ENCODE measurements around the gene ATF4.
"Not testable (repeated sequence)": the region's sequence is repeated elsewhere in the genome, so short reads cannot be mapped to it uniquely, and the experiment has no call there.

ATF4 gene

DNA sequence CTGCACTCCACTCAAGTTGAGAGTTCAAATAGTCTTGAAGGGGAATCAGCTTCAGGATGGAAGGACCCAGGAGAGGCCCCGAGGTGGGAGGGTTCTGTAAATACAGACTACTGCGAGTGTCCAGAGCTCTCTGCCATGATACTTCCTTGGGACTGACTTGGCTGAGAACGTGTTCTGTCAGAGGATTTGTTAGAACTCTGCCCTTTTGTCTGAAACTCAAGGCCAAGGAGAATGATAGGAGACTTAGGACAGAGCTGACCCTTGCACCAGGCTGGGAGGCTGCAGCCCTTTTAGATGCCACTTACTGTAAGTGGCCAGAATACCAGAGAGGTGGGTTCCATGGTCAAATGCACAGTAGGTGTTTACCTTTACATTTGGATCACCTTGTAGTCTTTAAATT lies 2.9 kb upstream of the ATF4 start:
- H3K4me1 Mint-ChIP-seq, result peaks cover 34% of the 10 kb centered on the region
- H3K4me3 Mint-ChIP-seq, result peak overlapping the region; percentile 57 to 71 (median 61)
- no peaks in the 10 kb centered on the region for H3K9me3 Mint-ChIP-seq
- H3K27ac Mint-ChIP-seq, result peak overlapping the region; percentile 88 to 100 (median 99)
- TF ChIP-seq, protein P1, sequence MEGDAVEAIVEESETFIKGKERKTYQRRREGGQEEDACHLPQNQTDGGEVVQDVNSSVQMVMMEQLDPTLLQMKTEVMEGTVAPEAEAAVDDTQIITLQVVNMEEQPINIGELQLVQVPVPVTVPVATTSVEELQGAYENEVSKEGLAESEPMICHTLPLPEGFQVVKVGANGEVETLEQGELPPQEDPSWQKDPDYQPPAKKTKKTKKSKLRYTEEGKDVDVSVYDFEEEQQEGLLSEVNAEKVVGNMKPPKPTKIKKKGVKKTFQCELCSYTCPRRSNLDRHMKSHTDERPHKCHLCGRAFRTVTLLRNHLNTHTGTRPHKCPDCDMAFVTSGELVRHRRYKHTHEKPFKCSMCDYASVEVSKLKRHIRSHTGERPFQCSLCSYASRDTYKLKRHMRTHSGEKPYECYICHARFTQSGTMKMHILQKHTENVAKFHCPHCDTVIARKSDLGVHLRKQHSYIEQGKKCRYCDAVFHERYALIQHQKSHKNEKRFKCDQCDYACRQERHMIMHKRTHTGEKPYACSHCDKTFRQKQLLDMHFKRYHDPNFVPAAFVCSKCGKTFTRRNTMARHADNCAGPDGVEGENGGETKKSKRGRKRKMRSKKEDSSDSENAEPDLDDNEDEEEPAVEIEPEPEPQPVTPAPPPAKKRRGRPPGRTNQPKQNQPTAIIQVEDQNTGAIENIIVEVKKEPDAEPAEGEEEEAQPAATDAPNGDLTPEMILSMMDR (IDR thresholded peaks at IDR 0.05; ENCODE audit: unreplicated experiment in 3 of 3), result no peak
- H3K27me3 Mint-ChIP-seq (ENCODE audit: low read depth), result peaks cover 3% of the 10 kb centered on the region
- H3K36me3 Mint-ChIP-seq (ENCODE audit: low read depth), result peaks cover 50% of the 10 kb centered on the region

DNA sequence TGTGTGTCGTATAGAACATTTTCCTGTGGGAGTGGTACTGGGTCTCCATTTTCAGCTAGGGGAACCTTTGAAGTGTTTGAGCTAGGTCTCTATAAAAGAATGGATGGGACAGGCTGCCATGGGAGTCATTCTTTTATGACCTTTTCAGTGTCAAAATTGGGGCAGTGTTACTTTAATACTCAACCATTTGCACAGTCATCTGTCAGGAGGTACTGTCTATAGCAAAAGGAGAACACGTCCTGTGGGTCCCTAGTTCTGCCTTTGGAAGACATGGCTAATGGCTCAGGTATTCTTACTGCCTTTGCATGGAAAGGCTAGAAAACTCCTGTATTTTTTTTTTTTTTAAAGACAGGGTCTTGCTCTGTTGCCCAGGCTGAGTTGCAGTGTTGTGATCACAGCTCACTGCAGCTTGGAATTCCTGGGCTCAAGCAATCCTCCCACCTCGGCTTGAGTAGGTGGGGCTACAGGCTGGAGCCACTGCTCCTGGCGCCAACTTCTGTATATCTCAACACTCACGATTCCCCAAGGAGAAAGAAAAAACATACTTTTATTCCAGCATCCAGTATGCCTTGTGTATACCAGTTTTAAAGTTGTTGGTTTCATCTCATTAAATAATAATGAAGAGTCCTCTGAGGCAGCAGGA lies 2.1 kb upstream of the ATF4 start:
- H3K4me3 Mint-ChIP-seq, result peak overlapping the region; percentile 94 to 98 (median 94)
- peaks cover 42% of the 10 kb centered on the region for H3K4me1 Mint-ChIP-seq
- H3K27me3 Mint-ChIP-seq (ENCODE audit: low read depth), result peaks cover 6% of the 10 kb centered on the region
- TF ChIP-seq, protein P1 (IDR thresholded peaks at IDR 0.05; ENCODE audit: unreplicated experiment in 3 of 3), result no peak
- H3K9me3 Mint-ChIP-seq, result no peaks in the 10 kb centered on the region
- H3K36me3 Mint-ChIP-seq (ENCODE audit: low read depth), result peaks cover 53% of the 10 kb centered on the region
- H3K27ac Mint-ChIP-seq, result peak overlapping the region; percentile 99 to 100 (median 100)

DNA sequence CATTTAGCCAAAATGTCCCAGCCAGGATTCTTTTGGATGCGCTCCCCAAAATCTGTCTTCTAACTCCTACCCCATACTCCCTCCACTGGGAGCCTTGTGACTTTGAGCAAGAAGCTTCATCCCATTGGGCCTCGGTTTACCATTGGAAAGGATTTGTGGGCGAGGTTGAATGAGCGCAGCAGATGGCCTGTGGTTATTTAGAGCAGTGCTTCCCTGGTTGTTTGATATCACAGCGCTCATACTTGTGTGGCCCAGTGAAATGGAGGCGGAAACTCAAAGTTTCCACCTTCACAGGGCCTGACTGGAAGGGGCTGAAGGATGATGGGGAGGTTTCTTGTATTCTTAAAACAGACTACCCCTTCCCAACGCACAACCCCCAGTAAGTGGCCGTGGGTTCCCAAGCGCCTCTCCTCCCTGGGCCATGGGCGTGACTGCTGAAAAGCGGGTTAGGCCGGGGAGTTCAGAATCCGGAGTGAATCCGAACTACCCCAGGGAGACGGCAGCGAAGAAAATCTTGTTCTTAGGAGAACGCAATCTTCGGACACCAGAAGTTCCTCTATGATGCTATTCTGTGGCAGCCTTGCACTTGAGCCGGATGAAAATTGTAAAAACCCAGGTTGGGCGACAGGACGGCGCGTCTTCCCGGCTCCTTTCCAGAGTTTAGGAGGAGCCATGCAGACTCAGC lies 1.2 kb upstream of the ATF4 start:
- Mint-ChIP-seq H3K27me3 (ENCODE audit: low read depth) (peaks cover 6% of the 10 kb centered on the region), H3K4me1 (peaks cover 46% of the 10 kb centered on the region), H3K9me3 (no peaks in the 10 kb centered on the region), H3K36me3 (ENCODE audit: low read depth) (peaks cover 50% of the 10 kb centered on the region), H3K4me3 (peak overlapping the region; percentile 94 to 98 (median 94)), H3K27ac (peak overlapping the region; percentile 99 to 100 (median 100))
- TF ChIP-seq, protein P1 (IDR thresholded peaks at IDR 0.05; ENCODE audit: unreplicated experiment in 3 of 3), result no peak

DNA sequence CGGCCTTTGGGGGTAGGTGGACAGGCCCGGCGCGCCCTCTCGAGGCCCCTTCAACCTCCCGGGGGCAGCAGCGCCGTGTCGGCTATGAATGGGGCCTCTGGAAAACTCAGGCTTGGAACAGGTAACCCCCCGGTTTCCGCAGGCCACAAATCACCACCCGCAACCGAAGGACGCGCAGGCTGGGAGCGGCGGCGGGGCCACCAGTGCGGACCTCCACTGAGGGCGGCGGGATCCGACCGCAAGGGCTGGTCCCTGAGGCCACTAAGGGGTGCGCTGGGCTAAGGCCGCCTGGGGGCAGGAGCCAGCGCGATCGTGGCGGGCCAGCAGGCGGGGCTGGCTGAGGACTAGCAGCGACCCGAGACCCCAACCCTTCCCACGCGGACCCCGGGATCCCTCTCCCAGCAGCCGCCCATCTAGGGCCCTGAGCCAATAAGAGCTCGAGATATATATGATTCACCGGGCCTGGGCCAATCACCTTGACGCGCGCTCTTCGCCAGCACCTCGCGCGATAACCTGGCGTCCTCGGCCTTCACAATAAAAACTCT lies 609 bp upstream of the ATF4 start:
- Mint-ChIP-seq H3K27ac (peak overlapping the region; percentile 99 to 100 (median 100)), H3K9me3 (no peaks in the 10 kb centered on the region), H3K4me1 (peaks cover 48% of the 10 kb centered on the region), H3K27me3 (ENCODE audit: low read depth) (peaks cover 6% of the 10 kb centered on the region), H3K4me3 (peak overlapping the region; percentile 94 to 98 (median 94)), H3K36me3 (ENCODE audit: low read depth) (peaks cover 50% of the 10 kb centered on the region)
- TF ChIP-seq, protein P1 (IDR thresholded peaks at IDR 0.05; ENCODE audit: unreplicated experiment in 3 of 3), result peak in 2 of 3 experiments; percentile 17 to 43

DNA sequence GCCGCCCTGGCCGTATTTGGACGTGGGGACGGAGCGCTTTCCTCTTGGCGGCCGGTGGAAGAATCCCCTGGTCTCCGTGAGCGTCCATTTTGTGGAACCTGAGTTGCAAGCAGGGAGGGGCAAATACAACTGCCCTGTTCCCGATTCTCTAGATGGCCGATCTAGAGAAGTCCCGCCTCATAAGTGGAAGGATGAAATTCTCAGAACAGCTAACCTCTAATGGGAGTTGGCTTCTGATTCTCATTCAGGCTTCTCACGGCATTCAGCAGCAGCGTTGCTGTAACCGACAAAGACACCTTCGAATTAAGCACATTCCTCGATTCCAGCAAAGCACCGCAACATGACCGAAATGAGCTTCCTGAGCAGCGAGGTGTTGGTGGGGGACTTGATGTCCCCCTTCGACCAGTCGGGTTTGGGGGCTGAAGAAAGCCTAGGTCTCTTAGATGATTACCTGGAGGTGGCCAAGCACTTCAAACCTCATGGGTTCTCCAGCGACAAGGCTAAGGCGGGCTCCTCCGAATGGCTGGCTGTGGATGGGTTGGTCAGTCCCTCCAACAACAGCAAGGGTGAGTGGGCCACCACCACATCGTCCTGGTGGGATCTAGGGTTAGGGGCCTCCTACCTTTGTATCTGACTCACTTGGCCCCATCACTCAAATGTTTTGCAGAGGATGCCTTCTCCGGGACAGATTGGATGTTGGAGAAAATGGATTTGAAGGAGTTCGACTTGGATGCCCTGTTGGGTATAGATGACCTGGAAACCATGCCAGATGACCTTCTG lies 934 bp downstream of the ATF4 start:
- peak overlapping the region; percentile 94 to 98 (median 94) for H3K4me3 Mint-ChIP-seq

DNA sequence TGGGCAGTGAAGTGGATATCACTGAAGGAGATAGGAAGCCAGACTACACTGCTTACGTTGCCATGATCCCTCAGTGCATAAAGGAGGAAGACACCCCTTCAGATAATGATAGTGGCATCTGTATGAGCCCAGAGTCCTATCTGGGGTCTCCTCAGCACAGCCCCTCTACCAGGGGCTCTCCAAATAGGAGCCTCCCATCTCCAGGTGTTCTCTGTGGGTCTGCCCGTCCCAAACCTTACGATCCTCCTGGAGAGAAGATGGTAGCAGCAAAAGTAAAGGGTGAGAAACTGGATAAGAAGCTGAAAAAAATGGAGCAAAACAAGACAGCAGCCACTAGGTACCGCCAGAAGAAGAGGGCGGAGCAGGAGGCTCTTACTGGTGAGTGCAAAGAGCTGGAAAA lies 1.7 kb downstream of the ATF4 start:
- H3K4me3 Mint-ChIP-seq, result peak overlapping the region; percentile 94 to 98 (median 94)
- H3K27me3 Mint-ChIP-seq (ENCODE audit: low read depth); H3K9me3 Mint-ChIP-seq: not testable (repeated sequence)
- H3K27ac Mint-ChIP-seq, result peak overlapping the region; percentile 99 to 100 (median 100)
- peaks cover 47% of the 10 kb centered on the region for H3K36me3 Mint-ChIP-seq (ENCODE audit: low read depth)
- peaks cover 60% of the 10 kb centered on the region for H3K4me1 Mint-ChIP-seq

More for the DNA sequence above, 934 bp downstream of the ATF4 start:
- Mint-ChIP-seq H3K4me1 (peaks cover 58% of the 10 kb centered on the region), H3K27ac (peak overlapping the region; percentile 99 to 100 (median 100)), H3K36me3 (ENCODE audit: low read depth) (peaks cover 48% of the 10 kb centered on the region)
- H3K27me3 Mint-ChIP-seq (ENCODE audit: low read depth); H3K9me3 Mint-ChIP-seq: not testable (repeated sequence)

All from nephron (organoid).